IPS-20b (cell line): ENCODE results near the gene TRAK1.
"Not testable (repeated sequence)": the region's sequence is repeated elsewhere in the genome, so short reads cannot be mapped to it uniquely, and the experiment has no call there.

Source experiments
- H3K27ac ChIP-seq: one replicate; pipeline ENCODE4 v1.5.1; 2013; ENCODE audit warnings: low read length
- H3K27me3 ChIP-seq: 2 replicates; pipeline ENCODE4 v1.6.1; 2013; ENCODE audit warnings: mild to moderate bottlenecking, low read length, inconsistent platforms; ENCODE audit not compliant: insufficient read depth
- H3K36me3 ChIP-seq: 2 replicates; pipeline ENCODE4 v1.6.1; 2013; ENCODE audit warnings: low read depth, mild to moderate bottlenecking, inconsistent platforms, low read length, moderate library complexity; ENCODE audit not compliant: insufficient read depth
- H3K4me1 ChIP-seq: 2 replicates; pipeline ENCODE4 v1.6.1; 2013; ENCODE audit warnings: mild to moderate bottlenecking, control low read depth, inconsistent platforms, low read length, moderate library complexity; ENCODE audit not compliant: insufficient read depth
- H3K4me3 ChIP-seq: 2 replicates; pipeline ENCODE4 v1.5.1; 2013; ENCODE audit warnings: mild to moderate bottlenecking, low read length, inconsistent platforms
- H3K9ac ChIP-seq: 2 replicates; pipeline ENCODE4 v1.6.1; 2013; ENCODE audit warnings: low read depth, mild to moderate bottlenecking, inconsistent platforms, low read length, moderate library complexity
- H3K9me3 ChIP-seq: 2 replicates; pipeline ENCODE4 v1.6.1; 2013; ENCODE audit warnings: mild to moderate bottlenecking, low read depth, low read length, inconsistent platforms; ENCODE audit not compliant: insufficient read depth

TRAK1 gene, protein sequence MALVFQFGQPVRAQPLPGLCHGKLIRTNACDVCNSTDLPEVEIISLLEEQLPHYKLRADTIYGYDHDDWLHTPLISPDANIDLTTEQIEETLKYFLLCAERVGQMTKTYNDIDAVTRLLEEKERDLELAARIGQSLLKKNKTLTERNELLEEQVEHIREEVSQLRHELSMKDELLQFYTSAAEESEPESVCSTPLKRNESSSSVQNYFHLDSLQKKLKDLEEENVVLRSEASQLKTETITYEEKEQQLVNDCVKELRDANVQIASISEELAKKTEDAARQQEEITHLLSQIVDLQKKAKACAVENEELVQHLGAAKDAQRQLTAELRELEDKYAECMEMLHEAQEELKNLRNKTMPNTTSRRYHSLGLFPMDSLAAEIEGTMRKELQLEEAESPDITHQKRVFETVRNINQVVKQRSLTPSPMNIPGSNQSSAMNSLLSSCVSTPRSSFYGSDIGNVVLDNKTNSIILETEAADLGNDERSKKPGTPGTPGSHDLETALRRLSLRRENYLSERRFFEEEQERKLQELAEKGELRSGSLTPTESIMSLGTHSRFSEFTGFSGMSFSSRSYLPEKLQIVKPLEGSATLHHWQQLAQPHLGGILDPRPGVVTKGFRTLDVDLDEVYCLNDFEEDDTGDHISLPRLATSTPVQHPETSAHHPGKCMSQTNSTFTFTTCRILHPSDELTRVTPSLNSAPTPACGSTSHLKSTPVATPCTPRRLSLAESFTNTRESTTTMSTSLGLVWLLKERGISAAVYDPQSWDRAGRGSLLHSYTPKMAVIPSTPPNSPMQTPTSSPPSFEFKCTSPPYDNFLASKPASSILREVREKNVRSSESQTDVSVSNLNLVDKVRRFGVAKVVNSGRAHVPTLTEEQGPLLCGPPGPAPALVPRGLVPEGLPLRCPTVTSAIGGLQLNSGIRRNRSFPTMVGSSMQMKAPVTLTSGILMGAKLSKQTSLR

DNA sequence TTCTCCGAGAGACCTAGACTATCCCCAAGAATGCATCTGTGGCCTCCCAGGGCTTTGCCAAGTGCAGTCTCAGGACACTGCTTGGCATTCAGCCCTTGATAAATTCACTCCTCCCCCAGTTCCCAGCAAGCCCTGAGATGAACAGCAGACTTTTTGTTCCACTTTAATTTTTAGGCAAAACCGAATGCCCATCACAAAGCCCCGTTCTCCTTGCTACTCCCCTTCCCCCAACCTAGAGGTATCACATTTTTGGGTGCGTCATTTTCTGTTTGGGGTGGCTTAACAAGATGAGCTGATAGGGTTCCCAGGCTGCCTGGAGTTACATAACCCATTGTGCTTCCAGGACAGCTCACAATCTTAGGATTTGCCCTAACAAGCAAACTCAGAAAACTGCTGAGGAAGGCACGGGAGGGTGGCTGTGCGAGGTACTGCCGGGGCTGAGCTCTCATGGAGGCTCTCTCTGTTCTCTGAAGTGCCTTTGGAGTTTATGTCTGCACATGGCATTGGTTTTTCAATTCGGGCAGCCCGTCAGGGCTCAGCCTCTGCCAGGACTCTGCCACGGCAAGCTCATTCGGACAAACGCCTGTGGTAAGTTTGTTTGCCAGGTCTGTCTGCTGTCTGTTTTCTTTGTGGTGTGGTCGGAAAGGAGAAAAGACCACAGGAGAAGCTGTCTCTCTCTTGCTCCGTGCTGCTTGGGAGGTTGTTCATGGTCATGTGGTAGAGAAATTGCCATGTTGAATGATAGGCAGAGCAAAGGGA, at the start of gene TRAK1:
TRAK1 (plus strand) TSS at position 385 of the 759 bp plus-strand sequence; CDS start at position 498, 113 bp downstream.
- Histone ChIP-seq H3K4me1 (peaks cover 6% of the 10 kb centered on the region; the same call in 1 of the 2 replicates), H3K36me3 (peaks cover 7% of the 10 kb centered on the region; the same call in 1 of the 2 replicates), H3K4me3 (no peak within 1 kb of the TSS), H3K9ac (no peak within 1 kb of the TSS), H3K27ac (no peak within 1 kb of the TSS), H3K27me3 (no peaks in the 10 kb centered on the region), H3K9me3 (no peaks in the 10 kb centered on the region)

DNA sequence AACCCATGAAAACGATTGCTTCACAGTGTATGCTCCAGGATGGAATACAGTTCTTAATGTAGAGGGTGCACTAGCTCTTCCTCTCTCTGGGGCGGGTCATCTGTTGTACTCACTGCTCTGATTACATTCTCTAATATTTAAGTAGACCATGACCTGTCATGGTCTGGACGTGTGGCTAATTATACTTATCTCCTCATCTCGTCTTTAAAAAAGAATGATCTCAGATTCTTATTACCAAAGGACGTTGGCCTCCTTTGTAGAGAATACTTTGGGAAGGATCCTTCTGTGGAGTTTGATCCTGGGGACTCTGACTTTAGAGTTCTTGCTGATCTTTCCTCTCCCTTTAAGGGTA, 48.4 kb upstream of the TRAK1 start:
- H3K4me3 ChIP-seq = peak overlapping the region; percentile 62
- H3K9me3 ChIP-seq = no peaks in the 10 kb centered on the region
- H3K27me3 ChIP-seq = no peaks in the 10 kb centered on the region
- H3K4me1 ChIP-seq = peaks cover 24% of the 10 kb centered on the region
- no peaks in the 10 kb centered on the region for H3K36me3 ChIP-seq
- H3K9ac ChIP-seq = peak overlapping the region; percentile 81
- peak overlapping the region; percentile 99 for H3K27ac ChIP-seq

DNA sequence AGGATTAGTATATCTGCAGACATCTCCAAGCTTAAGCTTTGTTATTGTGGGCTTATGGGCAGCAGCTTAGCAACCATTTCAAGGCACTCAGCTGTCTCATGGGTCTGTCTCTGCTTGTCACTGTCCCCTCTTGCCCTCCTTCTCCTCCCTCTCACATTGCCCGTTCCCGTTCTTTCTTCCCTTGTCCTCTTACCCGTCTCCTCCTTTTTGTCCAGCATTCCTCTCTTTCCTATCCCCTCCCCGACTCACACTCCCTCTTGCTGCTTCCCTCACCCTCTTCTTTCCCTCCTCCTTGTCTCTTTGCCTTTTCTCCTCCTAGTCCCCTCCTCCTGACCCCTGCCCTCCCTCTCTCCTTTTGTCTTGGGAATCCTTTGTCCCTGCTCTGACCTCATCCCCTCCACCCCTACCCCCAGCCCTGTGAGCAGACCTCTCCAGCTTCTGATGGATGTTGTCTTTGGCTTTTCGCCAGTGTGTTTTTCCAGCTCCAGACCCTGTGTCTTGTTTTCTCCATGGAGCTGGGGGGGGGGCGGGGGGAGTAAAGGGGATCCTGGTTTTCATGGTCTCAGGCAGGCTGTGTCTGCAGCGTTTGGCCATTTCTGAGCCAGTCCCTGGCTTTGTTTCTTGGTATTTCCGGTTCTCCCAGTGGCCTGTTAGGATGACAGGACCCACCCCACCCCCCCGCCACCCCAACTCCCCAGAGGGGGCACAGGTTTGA, 47.9 kb upstream of the TRAK1 start:
- peaks cover 24% of the 10 kb centered on the region for H3K4me1 ChIP-seq
- H3K4me3 ChIP-seq = peak overlapping the region; percentile 62
- no peaks in the 10 kb centered on the region for H3K36me3 ChIP-seq
- H3K27ac ChIP-seq = peak overlapping the region; percentile 99
- peak overlapping the region; percentile 81 for H3K9ac ChIP-seq
- H3K9me3 ChIP-seq = no peaks in the 10 kb centered on the region
- H3K27me3 ChIP-seq = no peaks in the 10 kb centered on the region

DNA sequence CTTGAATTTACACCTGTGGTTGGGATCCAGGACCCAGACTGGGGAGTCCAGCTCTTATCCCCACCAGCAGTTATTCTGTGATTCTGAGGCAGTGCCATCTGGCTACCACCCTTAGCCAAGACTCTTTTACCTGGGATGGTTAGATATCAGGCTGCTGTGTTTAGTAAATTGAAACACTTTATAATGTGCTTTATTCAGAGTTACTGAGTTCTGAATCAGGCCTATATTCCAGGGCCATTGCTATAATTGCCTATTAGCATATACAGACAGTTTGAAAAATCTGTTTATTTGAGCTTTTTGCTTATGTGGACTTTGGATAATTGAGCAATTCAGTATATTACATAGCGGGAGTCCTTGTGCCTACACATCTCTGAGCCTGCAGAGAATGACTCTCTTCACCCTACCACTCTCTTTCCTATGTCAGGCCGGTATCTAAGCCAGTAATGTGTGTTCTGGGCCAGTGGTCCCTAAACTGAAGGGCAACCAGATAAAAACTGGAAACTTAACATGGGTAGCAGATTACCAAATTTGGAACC, 45.4 kb upstream of the TRAK1 start:
- H3K9me3 ChIP-seq = no peaks in the 10 kb centered on the region
- no peak overlapping the region for H3K27ac ChIP-seq
- H3K27me3 ChIP-seq = no peaks in the 10 kb centered on the region
- peaks cover 24% of the 10 kb centered on the region for H3K4me1 ChIP-seq
- no peak overlapping the region for H3K4me3 ChIP-seq
- no peak overlapping the region for H3K9ac ChIP-seq
- no peaks in the 10 kb centered on the region for H3K36me3 ChIP-seq

DNA sequence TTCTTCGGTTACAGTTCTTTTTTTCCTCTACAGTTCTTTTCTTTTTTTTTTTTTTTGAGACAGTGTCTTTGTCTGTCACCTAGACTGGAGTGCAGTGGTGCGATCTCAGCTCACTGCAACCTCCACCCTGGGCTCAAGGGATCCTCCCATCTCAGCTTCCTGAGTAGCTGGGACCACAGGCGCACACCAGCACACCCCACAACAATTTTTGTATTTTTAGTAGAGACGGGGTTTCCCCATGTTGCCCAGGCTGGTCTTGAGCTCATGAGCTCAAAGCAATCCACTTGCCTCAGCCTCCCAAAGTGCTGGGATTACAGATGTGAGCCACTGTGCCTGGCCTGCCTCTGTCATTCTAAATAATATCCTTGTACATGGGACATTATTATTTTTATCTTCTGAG, 42.6 kb upstream of the TRAK1 start:
- H3K4me3 ChIP-seq, H3K36me3 ChIP-seq, H3K27ac ChIP-seq, H3K9ac ChIP-seq, H3K9me3 ChIP-seq, H3K27me3 ChIP-seq: not testable (repeated sequence)
- peaks cover 37% of the 10 kb centered on the region for H3K4me1 ChIP-seq

DNA sequence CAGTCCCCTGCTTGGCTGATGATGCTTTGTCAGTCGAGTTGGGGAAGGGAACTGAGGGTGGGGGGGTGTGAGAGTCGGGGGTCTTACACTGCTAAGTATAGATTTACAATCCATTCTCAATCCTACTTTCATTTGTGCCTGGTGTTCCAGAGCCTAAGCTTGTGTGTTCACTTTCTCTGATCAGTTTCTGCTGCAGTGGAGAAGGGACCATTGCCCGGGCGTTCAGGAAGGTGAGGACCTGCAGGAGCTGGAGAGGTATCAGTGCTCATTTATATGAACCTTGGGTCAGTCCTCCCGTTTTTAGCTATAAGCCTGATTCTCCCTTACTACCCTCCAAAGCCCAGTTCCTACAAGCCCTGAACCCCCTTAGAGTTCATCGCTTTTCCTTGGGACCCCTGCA, 41.0 kb upstream of the TRAK1 start:
- no peaks in the 10 kb centered on the region for H3K36me3 ChIP-seq
- H3K9me3 ChIP-seq = no peaks in the 10 kb centered on the region
- H3K27me3 ChIP-seq = no peaks in the 10 kb centered on the region
- peaks cover 29% of the 10 kb centered on the region for H3K4me1 ChIP-seq
- H3K9ac ChIP-seq = no peak overlapping the region
- no peak overlapping the region for H3K4me3 ChIP-seq
- no peak overlapping the region for H3K27ac ChIP-seq

DNA sequence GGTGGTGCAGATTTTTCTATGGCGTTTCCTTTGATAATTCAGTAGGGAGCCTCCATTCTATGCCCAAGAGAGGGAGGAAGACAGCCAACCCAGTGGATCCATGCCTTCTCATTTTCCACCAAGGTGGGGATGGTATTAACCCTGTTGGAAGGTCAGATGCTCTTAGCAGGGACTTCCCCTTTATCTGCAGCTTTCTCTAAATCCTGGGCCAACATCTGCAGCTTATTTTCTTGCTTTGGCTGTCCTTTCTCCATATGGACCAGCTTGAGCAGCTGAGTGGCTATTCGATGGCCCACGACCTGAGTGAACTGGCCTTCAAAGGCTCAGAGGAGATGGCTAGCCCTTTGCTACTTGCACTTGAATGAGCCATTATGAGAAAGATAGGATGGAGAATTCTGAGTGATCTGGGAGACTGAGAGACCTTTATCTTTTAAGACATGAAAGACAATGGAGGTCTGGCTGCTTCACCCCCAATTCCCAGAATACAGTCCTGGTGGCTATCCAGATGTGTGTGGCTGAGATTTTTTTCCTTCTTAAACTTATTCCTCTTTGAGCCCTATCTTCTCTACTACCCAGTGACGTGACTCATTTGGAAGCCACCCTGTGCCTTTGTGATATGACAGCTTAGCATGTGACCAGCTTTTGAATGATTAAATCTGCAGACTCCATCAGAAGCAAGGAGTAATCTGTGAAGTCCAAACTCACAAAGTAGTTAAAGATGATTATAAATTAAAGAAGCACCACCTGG, 39.6 kb upstream of the TRAK1 start:
- Histone ChIP-seq H3K4me3 (no peak overlapping the region), H3K9me3 (no peaks in the 10 kb centered on the region), H3K4me1 (peaks cover 18% of the 10 kb centered on the region; the same call in 1 of the 2 replicates), H3K27me3 (no peaks in the 10 kb centered on the region), H3K36me3 (no peaks in the 10 kb centered on the region), H3K27ac (no peak overlapping the region), H3K9ac (no peak overlapping the region)

DNA sequence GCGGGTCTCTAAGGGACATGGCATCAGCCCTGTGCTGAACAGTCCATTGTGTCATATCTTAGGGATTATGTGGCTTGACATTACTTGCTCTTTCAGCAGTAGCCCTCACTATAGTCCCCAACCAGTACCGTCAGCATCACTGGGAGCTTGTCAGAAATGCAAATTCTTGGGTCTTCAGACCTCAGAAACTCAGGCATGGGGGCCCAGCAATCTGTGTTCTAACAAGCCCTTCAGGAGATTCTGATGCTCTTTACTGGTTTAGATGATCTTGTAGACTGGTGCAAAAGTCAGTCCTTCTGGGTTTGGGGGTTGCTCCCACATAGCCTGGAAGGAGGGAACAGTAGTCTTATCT, 39.0 kb upstream of the TRAK1 start:
- Histone ChIP-seq H3K27me3 (no peaks in the 10 kb centered on the region), H3K4me1 (peaks cover 23% of the 10 kb centered on the region; the same call in 1 of the 2 replicates), H3K27ac (no peak overlapping the region), H3K9me3 (no peaks in the 10 kb centered on the region), H3K36me3 (no peaks in the 10 kb centered on the region), H3K9ac (no peak overlapping the region), H3K4me3 (no peak overlapping the region)

DNA sequence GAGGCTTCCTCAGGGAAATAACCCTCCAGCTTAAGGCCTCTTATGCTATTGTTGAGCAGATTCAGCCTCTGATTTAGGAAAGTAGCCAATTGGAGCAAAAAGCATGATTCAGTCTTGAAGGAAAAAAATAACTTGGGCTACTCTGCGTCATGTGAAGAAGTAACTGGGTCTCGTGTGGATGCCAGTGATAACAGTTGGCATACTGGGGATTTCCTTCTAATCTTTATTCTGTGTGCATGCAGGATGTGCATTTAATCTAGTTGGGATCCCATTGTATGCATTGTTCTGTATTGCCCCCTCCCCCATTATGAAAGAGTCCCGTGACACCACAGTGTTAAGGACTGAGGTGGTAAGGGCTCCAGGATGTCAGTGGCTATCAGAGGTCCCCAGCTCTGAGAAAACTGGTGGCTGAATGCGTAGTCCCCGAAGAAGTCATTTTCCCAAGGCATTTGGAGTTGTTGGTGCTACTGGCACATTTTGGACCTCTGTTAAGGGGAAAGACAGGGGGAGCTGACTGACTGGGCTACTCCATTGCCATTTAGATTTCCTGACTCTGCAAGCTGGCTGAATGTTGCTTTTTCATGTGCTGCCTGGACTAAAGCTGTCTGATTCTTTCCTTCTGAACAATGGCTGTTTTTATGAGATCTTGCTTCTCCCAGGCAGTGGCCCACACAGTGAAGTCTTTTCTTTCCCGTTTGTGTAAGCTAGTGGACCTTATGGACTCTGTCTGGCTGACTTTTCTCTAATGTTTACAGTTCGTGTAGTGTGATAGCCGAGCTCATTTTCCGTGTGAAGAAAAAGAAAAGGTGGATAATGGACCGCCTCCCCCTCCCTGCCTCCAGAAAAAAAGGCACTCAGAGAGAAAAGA, 38.4 kb upstream of the TRAK1 start:
- Histone ChIP-seq H3K4me1 (peaks cover 27% of the 10 kb centered on the region; the same call in 1 of the 2 replicates), H3K9me3 (no peaks in the 10 kb centered on the region), H3K27me3 (no peaks in the 10 kb centered on the region), H3K36me3 (no peaks in the 10 kb centered on the region), H3K4me3 (0 out of 2 replicates have a peak overlapping the region, but pooled peaks have one; percentile 34), H3K9ac (peak overlapping the region; percentile 35; the same call in 1 of the 2 replicates), H3K27ac (peak overlapping the region; percentile 9)

DNA sequence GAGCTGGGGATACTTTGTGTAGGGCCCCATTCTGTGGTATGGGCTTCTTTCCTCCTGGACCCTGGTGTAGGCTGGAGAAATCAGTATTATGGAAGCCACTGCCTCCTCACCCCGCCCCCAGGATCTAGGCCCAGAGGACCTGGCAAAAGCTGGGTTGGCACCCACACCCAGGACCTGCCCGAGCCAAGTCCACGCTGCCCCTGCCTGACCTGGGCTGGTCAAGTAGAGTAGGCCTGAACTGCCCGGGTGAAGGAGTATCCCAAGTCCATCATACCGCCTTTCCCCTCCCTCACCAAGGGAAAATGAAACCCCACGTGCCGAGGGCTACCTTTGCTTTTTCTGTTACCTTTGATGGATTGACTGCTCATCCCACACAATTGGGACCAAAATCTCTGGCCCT, 37.7 kb upstream of the TRAK1 start:
- Histone ChIP-seq H3K9ac (no peak overlapping the region), H3K36me3 (no peaks in the 10 kb centered on the region), H3K4me1 (peaks cover 30% of the 10 kb centered on the region; the same call in 1 of the 2 replicates), H3K27me3 (no peaks in the 10 kb centered on the region), H3K9me3 (no peaks in the 10 kb centered on the region), H3K4me3 (no peak overlapping the region), H3K27ac (no peak overlapping the region)
